Measurements from ENCODE around the gene ABRACL. TPM values are rescaled to one million over a fixed set of nuclear protein-coding genes. Genes with fewer than 3 reads are reported as not detected.

The ABRACL gene, protein sequence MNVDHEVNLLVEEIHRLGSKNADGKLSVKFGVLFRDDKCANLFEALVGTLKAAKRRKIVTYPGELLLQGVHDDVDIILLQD
- total RNA-seq: 10 to 100 TPM; 19.8 to 33.4 TPM
- 10 to 100 TPM; 47.6 to 91.9 TPM for polyA plus RNA-seq
- long read RNA-seq, donor 1, transcript ABRACL-201 (3 exons, 845 nt): major isoform, 23 of 23 reads
- long read RNA-seq, donor 1, partial matches to known transcripts: 0 of 23 reads
- long read RNA-seq, donor 1, other reads (novel, unspliced or antisense): 0 of 23 reads
- long read RNA-seq, donor 2, transcript ABRACL-201 (3 exons, 845 nt): major isoform, 8 of 8 reads
- long read RNA-seq, donor 2, partial matches to known transcripts: 0 of 8 reads
- long read RNA-seq, donor 2, other reads (novel, unspliced or antisense): 0 of 8 reads
- long read RNA-seq, donor 3, transcript ABRACL-201 (3 exons, 845 nt): major isoform, 18 of 18 reads
- long read RNA-seq, donor 3, partial matches to known transcripts: 0 of 18 reads
- long read RNA-seq, donor 3, other reads (novel, unspliced or antisense): 0 of 18 reads
- long read RNA-seq, donor 4, transcript ABRACL-201 (3 exons, 845 nt): major isoform, 8 of 16 reads
- long read RNA-seq, donor 4, partial matches to known transcripts: 8 of 16 reads
- long read RNA-seq, donor 4, other reads (novel, unspliced or antisense): 0 of 16 reads
- long read RNA-seq, donor 5, transcript ABRACL-201 (3 exons, 845 nt): major isoform, 27 of 44 reads
- long read RNA-seq, donor 5, partial matches to known transcripts: 17 of 44 reads
- long read RNA-seq, donor 5, other reads (novel, unspliced or antisense): 0 of 44 reads

- Histone ChIP-seq H3K4me3 (peak within 1 kb of the TSS; percentile 78), H3K27me3 (ENCODE audit: control insufficient read depth in 3 of 3, insufficient read depth in 3 of 3, low read length in 2 of 3) (no peaks in the 10 kb centered on the region), H3K9me3 (ENCODE audit: control insufficient read depth in 4 of 4, insufficient read depth in 3 of 4, low read length in 3 of 4) (no peaks in the 10 kb centered on the region), H3K9ac (ENCODE audit: insufficient read depth in 1 of 2, low read length in 2 of 2) (peak within 1 kb of the TSS; percentile 74 to 81), H3K4me1 (ENCODE audit: control insufficient read depth in 5 of 5, insufficient read depth in 5 of 5, low read length in 5 of 5) (peaks cover 0 to 15% (median 5%) of the 10 kb centered on the region in 5 donors), H3K27ac (ENCODE audit: low read depth in 1 of 2, low read length in 1 of 2) (peak within 1 kb of the TSS; percentile 82 to 83), H3K36me3 (ENCODE audit: control insufficient read depth in 4 of 4, insufficient read depth in 4 of 4, low read length in 4 of 4) (no peaks in the 10 kb centered on the region)
- ATAC-seq (ENCODE audit: insufficient read depth, low FRiP score) (peak; percentile 83), DNase-seq (peak; percentile 73 to 78 (median 75))
- TF ChIP-seq, protein P1, sequence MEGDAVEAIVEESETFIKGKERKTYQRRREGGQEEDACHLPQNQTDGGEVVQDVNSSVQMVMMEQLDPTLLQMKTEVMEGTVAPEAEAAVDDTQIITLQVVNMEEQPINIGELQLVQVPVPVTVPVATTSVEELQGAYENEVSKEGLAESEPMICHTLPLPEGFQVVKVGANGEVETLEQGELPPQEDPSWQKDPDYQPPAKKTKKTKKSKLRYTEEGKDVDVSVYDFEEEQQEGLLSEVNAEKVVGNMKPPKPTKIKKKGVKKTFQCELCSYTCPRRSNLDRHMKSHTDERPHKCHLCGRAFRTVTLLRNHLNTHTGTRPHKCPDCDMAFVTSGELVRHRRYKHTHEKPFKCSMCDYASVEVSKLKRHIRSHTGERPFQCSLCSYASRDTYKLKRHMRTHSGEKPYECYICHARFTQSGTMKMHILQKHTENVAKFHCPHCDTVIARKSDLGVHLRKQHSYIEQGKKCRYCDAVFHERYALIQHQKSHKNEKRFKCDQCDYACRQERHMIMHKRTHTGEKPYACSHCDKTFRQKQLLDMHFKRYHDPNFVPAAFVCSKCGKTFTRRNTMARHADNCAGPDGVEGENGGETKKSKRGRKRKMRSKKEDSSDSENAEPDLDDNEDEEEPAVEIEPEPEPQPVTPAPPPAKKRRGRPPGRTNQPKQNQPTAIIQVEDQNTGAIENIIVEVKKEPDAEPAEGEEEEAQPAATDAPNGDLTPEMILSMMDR (IDR thresholded peaks at IDR 0.05; ENCODE audit: control extremely low read depth, extremely low read depth): no peak
- 1% methylated on average over 57 to 77 of the region's 77 CpGs for WGBS, 2 donors
These were observed at the start of gene ABRACL for GRCh38 chr6:139028658-139029469. TSS of gene ABRACL (plus strand) at chr6:139028745. CDS start at chr6:139034161, 5,416 bp downstream.

DNA sequence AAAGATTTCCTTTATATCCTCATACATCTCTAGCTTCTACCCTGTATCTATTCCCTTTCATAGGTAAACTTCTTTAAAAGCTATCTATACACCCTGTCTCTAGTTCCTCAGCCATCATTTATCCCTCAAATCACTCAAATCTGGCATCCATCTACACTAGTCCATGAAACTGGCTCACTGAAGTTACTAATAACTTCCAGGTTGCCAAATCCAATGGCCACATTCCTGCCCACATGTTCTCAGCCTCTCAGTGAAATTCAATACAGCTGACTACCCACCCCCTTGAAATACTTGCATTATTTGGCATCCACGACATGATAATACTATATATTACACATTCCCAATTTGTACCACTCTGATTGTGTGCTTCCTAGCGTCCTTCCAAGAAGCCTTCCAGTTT is 49.2 kb upstream of the ABRACL start:
- TF ChIP-seq, protein P1 (IDR thresholded peaks at IDR 0.05; ENCODE audit: control extremely low read depth, extremely low read depth): no peak
- H3K4me1 ChIP-seq (ENCODE audit: control insufficient read depth in 5 of 5, insufficient read depth in 5 of 5, low read length in 5 of 5): peaks cover 0 to 32% (median 3%) of the 10 kb centered on the region in 5 donors

GRCh38 chr6:138979813-138980668 is 48.5 kb upstream of the ABRACL start:
- H3K4me3 ChIP-seq: no peak overlapping the region
- ATAC-seq (ENCODE audit: insufficient read depth, low FRiP score) (no peak), DNase-seq (no peak)
- no peaks in the 10 kb centered on the region for H3K9me3 ChIP-seq (ENCODE audit: control insufficient read depth in 4 of 4, insufficient read depth in 3 of 4, low read length in 3 of 4)
- WGBS, 2 donors: 87 to 93% methylated on average over 5 of the region's 5 CpGs
- H3K9ac ChIP-seq (ENCODE audit: insufficient read depth in 1 of 2, low read length in 2 of 2): no peak overlapping the region
- H3K36me3 ChIP-seq (ENCODE audit: control insufficient read depth in 4 of 4, insufficient read depth in 4 of 4, low read length in 4 of 4): no peaks in the 10 kb centered on the region
- TF ChIP-seq, protein P1 (IDR thresholded peaks at IDR 0.05; ENCODE audit: control extremely low read depth, extremely low read depth): no peak
- H3K4me1 ChIP-seq (ENCODE audit: control insufficient read depth in 5 of 5, insufficient read depth in 5 of 5, low read length in 5 of 5): peaks cover 0 to 32% (median 3%) of the 10 kb centered on the region in 5 donors
- H3K27ac ChIP-seq (ENCODE audit: low read depth in 1 of 2, low read length in 1 of 2): no peak overlapping the region
- no peaks in the 10 kb centered on the region for H3K27me3 ChIP-seq (ENCODE audit: control insufficient read depth in 3 of 3, insufficient read depth in 3 of 3, low read length in 2 of 3)

More for the DNA sequence above, 49.2 kb upstream of the ABRACL start:
- Histone ChIP-seq H3K4me3 (no peak overlapping the region), H3K27me3 (ENCODE audit: control insufficient read depth in 3 of 3, insufficient read depth in 3 of 3, low read length in 2 of 3) (no peaks in the 10 kb centered on the region), H3K9me3 (ENCODE audit: control insufficient read depth in 4 of 4, insufficient read depth in 3 of 4, low read length in 3 of 4) (no peaks in the 10 kb centered on the region), H3K9ac (ENCODE audit: insufficient read depth in 1 of 2, low read length in 2 of 2) (no peak overlapping the region), H3K27ac (ENCODE audit: low read depth in 1 of 2, low read length in 1 of 2) (no peak overlapping the region), H3K36me3 (ENCODE audit: control insufficient read depth in 4 of 4, insufficient read depth in 4 of 4, low read length in 4 of 4) (no peaks in the 10 kb centered on the region)
- DNase-seq (no peak), ATAC-seq (ENCODE audit: insufficient read depth, low FRiP score) (no peak)
- 85 to 86% methylated on average over 2 of the region's 2 CpGs for WGBS, 2 donors
